ENCODE measurements around the gene RIMKLB.

DNA sequence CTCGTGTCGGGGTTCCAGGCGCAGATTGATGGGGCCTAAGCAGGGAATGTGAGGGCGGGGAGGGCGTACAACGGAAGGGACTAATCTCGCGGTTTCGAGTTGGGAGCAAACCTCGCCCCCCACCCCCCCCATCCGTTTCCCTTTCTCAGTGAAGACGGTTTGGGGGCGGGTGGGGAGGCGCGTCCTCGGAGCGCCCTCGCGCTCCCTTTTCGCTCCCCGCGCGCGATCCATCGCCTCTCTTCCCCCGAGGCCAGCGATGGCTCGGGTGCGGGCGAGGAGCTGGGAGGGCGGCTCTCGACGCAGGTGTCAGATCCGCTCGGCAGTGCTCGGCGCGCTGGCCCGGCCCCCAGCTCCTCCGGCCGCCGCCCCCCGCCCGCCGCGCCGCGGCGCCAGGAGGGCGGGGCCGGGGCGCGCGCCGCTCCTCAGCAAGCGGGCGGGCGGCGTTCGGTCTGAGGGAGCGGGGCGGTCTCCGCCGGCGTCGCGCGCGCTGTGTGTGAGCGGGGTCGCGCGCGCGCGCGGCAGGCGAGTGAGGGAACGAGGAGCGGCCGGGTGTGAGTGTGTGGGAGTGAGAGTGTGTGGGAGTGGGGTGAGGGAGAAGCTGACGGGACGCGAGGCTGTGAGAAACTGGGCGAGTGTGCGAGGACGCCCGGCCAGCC lies at the start of gene RIMKLB:
- TF ChIP-seq CTCF (IDR thresholded peaks at IDR 0.05; ENCODE audit: insufficient read depth, low read length, poor library complexity, severe bottlenecking), result no peak
- TF ChIP-seq EZH2phosphoT487 (conservative IDR thresholded peaks at IDR 0.05; ENCODE audit: low read length), result no peak

Measured in SU-DHL-6 (cell line).